ENCODE data around the gene TBC1D16. TPM values are rescaled to one million over a fixed set of nuclear protein-coding genes. Genes with fewer than 3 reads are reported as not detected.
A peak's percentile ranks its signal among the peaks of the same experiment; 100 is the strongest.

Gene TBC1D16
- polyA plus RNA-seq, 2 donors = 2.4 to 3.8 TPM

DNA sequence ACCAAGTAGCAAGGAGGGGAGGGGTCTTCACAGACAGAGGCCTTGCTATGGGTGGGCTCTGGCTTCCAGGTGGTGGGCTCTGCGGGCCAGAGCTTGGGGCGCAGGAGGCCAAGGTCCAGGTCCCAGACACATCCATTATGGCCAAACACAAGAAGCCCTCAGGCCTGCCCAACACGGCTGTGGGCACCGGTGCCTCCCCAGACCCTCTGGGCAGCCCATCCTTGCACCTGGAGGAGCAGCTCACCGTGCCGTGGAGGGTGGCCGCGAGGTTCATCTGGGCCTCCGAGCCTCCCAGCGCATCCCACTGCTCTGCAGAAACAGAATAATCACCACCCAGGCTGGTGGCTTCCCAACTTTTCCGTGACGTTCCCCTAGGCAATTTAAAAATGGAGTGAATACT lies 55.9 kb downstream of the TBC1D16 start:
- H3K4me3 ChIP-seq (ENCODE audit: low read depth in 1 of 2, low read length in 2 of 2) = no peak overlapping the region
- peaks cover 0 to 6% of the 10 kb centered on the region in 2 donors for H3K36me3 ChIP-seq (ENCODE audit: control insufficient read depth in 2 of 2, insufficient read depth in 2 of 2, low read length in 1 of 2)
- peaks cover 0 to 4% of the 10 kb centered on the region in 2 donors for H3K4me1 ChIP-seq (ENCODE audit: control insufficient read depth in 2 of 2, insufficient read depth in 2 of 2, low read length in 1 of 2)
- no peak overlapping the region for H3K27ac ChIP-seq (ENCODE audit: low read depth in 2 of 2, low read length in 1 of 2)
- H3K9me3 ChIP-seq (ENCODE audit: control insufficient read depth in 2 of 2, insufficient read depth in 1 of 2, low read depth in 1 of 2, low read length in 1 of 2) = no peaks in the 10 kb centered on the region
- WGBS, 2 donors = 93 to 94% methylated on average over 12 of the region's 12 CpGs
- no peaks in the 10 kb centered on the region for H3K27me3 ChIP-seq (ENCODE audit: control insufficient read depth in 1 of 2, insufficient read depth in 2 of 2, low read length in 2 of 2)

DNA sequence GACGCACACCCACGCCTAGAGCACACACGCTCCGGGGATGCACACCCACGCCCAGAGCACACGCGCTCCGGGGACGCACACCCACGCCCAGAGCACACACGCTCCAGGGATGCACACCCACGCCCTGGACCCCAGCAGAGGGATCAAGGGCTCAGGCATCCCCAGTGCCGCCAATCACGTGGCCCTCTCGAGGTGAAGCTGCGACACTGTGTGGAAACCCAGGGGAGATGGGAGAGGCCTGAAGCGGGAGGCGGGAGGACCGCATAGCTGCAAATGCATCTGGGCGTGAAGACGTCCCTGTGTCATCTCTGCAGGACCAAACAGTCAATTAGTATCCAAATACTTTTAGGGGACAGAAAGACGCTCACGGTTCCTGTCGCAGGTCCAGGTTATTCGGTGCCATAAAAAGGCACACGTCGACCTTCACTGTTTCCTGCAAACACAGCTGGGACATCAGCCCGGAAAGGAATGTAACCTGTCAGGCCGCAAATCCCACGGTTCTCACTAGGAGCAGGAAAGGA lies 56.4 kb downstream of the TBC1D16 start:
- H3K9me3 ChIP-seq (ENCODE audit: control insufficient read depth in 2 of 2, insufficient read depth in 1 of 2, low read depth in 1 of 2, low read length in 1 of 2) = no peaks in the 10 kb centered on the region
- 83 to 88% methylated on average over 30 of the region's 30 CpGs for WGBS, 2 donors
- H3K27ac ChIP-seq (ENCODE audit: low read depth in 2 of 2, low read length in 1 of 2) = no peak overlapping the region
- no peaks in the 10 kb centered on the region for H3K27me3 ChIP-seq (ENCODE audit: control insufficient read depth in 1 of 2, insufficient read depth in 2 of 2, low read length in 2 of 2)
- H3K4me1 ChIP-seq (ENCODE audit: control insufficient read depth in 2 of 2, insufficient read depth in 2 of 2, low read length in 1 of 2) = peaks cover 0 to 6% of the 10 kb centered on the region in 2 donors
- no peak overlapping the region for H3K4me3 ChIP-seq (ENCODE audit: low read depth in 1 of 2, low read length in 2 of 2)
- H3K36me3 ChIP-seq (ENCODE audit: control insufficient read depth in 2 of 2, insufficient read depth in 2 of 2, low read length in 1 of 2) = peaks cover 0 to 6% of the 10 kb centered on the region in 2 donors

DNA sequence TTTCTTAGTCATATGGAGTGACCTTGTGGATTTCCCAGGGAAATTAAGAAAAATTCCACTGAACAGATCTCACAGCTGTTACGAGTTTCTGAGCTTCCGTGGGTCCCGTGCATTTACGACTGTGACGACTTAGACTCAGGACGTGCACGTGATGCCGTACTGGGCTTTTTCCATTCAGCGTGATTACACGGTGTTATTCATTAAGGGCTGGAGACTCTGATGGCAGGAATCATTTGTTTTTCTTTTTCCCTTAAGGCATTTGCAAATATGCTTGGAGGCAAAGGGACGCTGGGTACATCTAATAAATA lies 57.2 kb downstream of the TBC1D16 start:
- Histone ChIP-seq H3K4me1 (ENCODE audit: control insufficient read depth in 2 of 2, insufficient read depth in 2 of 2, low read length in 1 of 2) (peaks cover 0 to 6% of the 10 kb centered on the region in 2 donors), H3K4me3 (ENCODE audit: low read depth in 1 of 2, low read length in 2 of 2) (no peak overlapping the region), H3K27me3 (ENCODE audit: control insufficient read depth in 1 of 2, insufficient read depth in 2 of 2, low read length in 2 of 2) (no peaks in the 10 kb centered on the region), H3K36me3 (ENCODE audit: control insufficient read depth in 2 of 2, insufficient read depth in 2 of 2, low read length in 1 of 2) (peaks cover 0 to 6% of the 10 kb centered on the region in 2 donors), H3K27ac (ENCODE audit: low read depth in 2 of 2, low read length in 1 of 2) (no peak overlapping the region), H3K9me3 (ENCODE audit: control insufficient read depth in 2 of 2, insufficient read depth in 1 of 2, low read depth in 1 of 2, low read length in 1 of 2) (no peaks in the 10 kb centered on the region)
- WGBS, 2 donors = 88 to 89% methylated on average over 11 of the region's 11 CpGs

DNA sequence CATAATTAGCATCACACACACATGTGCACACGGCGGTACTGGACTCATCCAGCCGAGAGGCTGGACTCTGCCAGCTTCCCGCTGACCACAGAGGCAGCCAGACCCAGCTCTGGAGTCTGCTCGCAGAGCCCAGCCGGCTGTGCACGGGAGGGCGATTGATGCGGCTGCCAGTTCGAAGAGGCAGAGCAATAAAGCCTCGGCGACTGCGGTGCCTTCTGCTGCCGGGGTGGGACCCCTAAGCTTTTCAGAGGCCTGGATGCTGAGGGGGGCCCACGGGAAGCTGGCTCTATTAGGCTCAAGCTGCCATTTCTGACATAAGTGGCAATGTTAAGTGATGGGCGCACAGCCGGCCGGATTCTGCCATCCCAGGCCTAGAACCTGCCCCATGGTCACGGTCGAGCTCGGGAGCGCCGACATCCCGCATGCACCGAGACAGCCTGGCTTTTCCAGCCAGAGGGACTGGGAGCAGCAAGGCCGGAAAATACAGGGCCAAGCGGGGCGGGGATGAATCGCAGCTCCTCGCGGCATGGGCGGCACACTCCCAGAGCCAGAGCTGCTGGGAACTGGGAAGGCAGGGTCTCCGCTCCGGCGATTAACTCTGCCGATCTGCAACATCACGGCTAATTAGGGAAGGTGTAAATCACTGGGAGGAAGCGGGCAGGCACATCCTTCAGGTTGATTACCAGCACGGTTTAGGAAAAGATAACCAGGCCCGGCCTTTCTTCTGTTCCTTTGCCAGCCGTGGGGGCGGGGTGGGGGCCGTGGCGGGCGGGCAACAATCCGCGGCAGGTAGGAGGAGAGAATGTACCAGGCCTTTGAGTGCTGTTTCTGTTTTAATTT lies 57.7 kb downstream of the TBC1D16 start:
- Histone ChIP-seq H3K27me3 (ENCODE audit: control insufficient read depth in 1 of 2, insufficient read depth in 2 of 2, low read length in 2 of 2) (no peaks in the 10 kb centered on the region), H3K36me3 (ENCODE audit: control insufficient read depth in 2 of 2, insufficient read depth in 2 of 2, low read length in 1 of 2) (peaks cover 0 to 6% of the 10 kb centered on the region in 2 donors), H3K4me1 (ENCODE audit: control insufficient read depth in 2 of 2, insufficient read depth in 2 of 2, low read length in 1 of 2) (peaks cover 0 to 6% of the 10 kb centered on the region in 2 donors), H3K9me3 (ENCODE audit: control insufficient read depth in 2 of 2, insufficient read depth in 1 of 2, low read depth in 1 of 2, low read length in 1 of 2) (no peaks in the 10 kb centered on the region), H3K27ac (ENCODE audit: low read depth in 2 of 2, low read length in 1 of 2) (no peak overlapping the region), H3K4me3 (ENCODE audit: low read depth in 1 of 2, low read length in 2 of 2) (no peak overlapping the region)
- WGBS, 2 donors = 89 to 92% methylated on average over 47 of the region's 47 CpGs

DNA sequence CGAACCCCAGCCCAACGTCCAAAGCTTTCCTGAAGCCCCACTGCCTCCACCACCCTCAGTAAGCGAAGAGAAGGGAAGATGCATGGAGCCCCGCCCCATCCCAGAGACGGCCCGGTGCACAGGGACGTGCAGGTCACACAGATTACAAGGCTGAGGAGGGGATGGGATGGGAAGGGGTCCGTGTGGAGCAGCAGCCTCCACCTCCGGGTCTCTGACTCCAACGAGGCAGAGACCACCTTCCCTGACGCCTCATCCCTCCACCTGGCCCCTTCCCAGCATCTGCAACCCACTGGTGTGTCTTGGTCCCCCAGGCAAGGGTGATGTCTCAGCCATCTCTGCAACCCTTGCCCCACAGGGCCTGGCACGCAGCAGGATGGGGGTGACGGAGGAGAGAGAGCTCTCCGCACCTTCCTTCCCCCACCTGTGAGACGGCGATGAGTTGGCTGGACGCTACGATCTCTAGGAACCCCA lies 58.5 kb downstream of the TBC1D16 start:
- H3K36me3 ChIP-seq (ENCODE audit: control insufficient read depth in 2 of 2, insufficient read depth in 2 of 2, low read length in 1 of 2) = peaks cover 0 to 9% of the 10 kb centered on the region in 2 donors
- peaks cover 0 to 6% of the 10 kb centered on the region in 2 donors for H3K4me1 ChIP-seq (ENCODE audit: control insufficient read depth in 2 of 2, insufficient read depth in 2 of 2, low read length in 1 of 2)
- no peaks in the 10 kb centered on the region for H3K9me3 ChIP-seq (ENCODE audit: control insufficient read depth in 2 of 2, insufficient read depth in 1 of 2, low read depth in 1 of 2, low read length in 1 of 2)
- H3K27ac ChIP-seq (ENCODE audit: low read depth in 2 of 2, low read length in 1 of 2) = no peak overlapping the region
- H3K4me3 ChIP-seq (ENCODE audit: low read depth in 1 of 2, low read length in 2 of 2) = no peak overlapping the region
- H3K27me3 ChIP-seq (ENCODE audit: control insufficient read depth in 1 of 2, insufficient read depth in 2 of 2, low read length in 2 of 2) = no peaks in the 10 kb centered on the region
- 90 to 92% methylated on average over 18 of the region's 18 CpGs for WGBS, 2 donors

DNA sequence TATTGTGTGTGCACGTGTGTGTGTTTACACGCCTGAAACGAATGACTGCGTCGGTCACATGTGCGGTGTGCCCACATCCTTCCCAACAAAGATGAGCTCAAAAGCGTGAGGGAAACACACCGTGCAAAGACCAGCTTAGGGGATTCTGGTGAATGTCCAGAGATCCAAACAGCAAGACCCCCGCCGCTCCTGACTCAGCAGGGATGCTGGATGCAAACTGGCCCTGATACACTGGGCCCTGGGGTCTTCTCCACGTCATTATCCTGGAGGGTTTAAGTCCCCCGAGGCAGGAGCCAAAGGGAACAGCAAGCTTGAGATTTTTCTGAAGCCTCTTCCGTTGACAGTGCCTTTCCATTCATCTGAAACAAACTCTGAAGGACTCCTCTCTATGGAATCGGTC lies 59.2 kb downstream of the TBC1D16 start:
- H3K36me3 ChIP-seq (ENCODE audit: control insufficient read depth in 2 of 2, insufficient read depth in 2 of 2, low read length in 1 of 2) = peaks cover 0 to 9% of the 10 kb centered on the region in 2 donors
- H3K27me3 ChIP-seq (ENCODE audit: control insufficient read depth in 1 of 2, insufficient read depth in 2 of 2, low read length in 2 of 2) = no peaks in the 10 kb centered on the region
- no peak overlapping the region for H3K4me3 ChIP-seq (ENCODE audit: low read depth in 1 of 2, low read length in 2 of 2)
- 93 to 94% methylated on average over 14 of the region's 14 CpGs for WGBS, 2 donors
- H3K9me3 ChIP-seq (ENCODE audit: control insufficient read depth in 2 of 2, insufficient read depth in 1 of 2, low read depth in 1 of 2, low read length in 1 of 2) = no peaks in the 10 kb centered on the region
- H3K27ac ChIP-seq (ENCODE audit: low read depth in 2 of 2, low read length in 1 of 2) = no peak overlapping the region
- H3K4me1 ChIP-seq (ENCODE audit: control insufficient read depth in 2 of 2, insufficient read depth in 2 of 2, low read length in 1 of 2) = peaks cover 0 to 6% of the 10 kb centered on the region in 2 donors

DNA sequence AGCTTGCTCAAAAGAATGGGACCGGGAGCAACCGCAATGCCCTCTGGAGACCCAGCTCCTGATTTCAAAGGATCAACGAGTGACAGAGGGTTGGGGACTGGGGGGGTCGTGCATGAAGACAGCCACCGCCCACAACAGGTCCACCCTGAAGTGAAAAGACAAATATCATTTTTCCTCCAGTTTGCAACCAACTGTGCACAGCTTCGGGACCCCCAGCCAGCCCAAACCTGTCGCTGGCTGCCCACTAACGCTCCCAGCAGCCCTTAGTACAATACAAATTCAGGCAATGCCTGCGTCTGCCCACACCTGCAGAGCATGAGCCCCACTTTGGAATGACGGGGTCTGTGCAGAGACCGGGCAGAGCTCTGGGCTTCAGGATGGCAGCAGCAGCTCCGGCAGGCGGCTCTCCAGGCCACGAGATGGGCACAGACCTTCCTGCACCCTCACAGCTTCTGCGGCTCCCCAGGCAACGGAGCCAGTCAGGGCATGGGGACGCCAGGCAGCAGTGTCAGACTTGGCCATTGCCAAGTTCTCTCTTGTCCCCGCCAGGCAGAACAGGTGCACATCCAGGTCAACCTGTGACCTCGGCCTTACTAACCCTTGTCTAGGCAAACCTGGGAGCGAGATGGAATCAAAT lies 60.1 kb downstream of the TBC1D16 start:
- H3K9me3 ChIP-seq (ENCODE audit: control insufficient read depth in 2 of 2, insufficient read depth in 1 of 2, low read depth in 1 of 2, low read length in 1 of 2) = no peaks in the 10 kb centered on the region
- H3K4me3 ChIP-seq (ENCODE audit: low read depth in 1 of 2, low read length in 2 of 2) = no peak overlapping the region
- H3K27ac ChIP-seq (ENCODE audit: low read depth in 2 of 2, low read length in 1 of 2) = peak overlapping the region in 1 of 2 donors; percentile 17
- H3K27me3 ChIP-seq (ENCODE audit: control insufficient read depth in 1 of 2, insufficient read depth in 2 of 2, low read length in 2 of 2) = no peaks in the 10 kb centered on the region
- 86 to 91% methylated on average over 20 of the region's 20 CpGs for WGBS, 2 donors
- peaks cover 0 to 9% of the 10 kb centered on the region in 2 donors for H3K36me3 ChIP-seq (ENCODE audit: control insufficient read depth in 2 of 2, insufficient read depth in 2 of 2, low read length in 1 of 2)
- H3K4me1 ChIP-seq (ENCODE audit: control insufficient read depth in 2 of 2, insufficient read depth in 2 of 2, low read length in 1 of 2) = peaks cover 0 to 6% of the 10 kb centered on the region in 2 donors

DNA sequence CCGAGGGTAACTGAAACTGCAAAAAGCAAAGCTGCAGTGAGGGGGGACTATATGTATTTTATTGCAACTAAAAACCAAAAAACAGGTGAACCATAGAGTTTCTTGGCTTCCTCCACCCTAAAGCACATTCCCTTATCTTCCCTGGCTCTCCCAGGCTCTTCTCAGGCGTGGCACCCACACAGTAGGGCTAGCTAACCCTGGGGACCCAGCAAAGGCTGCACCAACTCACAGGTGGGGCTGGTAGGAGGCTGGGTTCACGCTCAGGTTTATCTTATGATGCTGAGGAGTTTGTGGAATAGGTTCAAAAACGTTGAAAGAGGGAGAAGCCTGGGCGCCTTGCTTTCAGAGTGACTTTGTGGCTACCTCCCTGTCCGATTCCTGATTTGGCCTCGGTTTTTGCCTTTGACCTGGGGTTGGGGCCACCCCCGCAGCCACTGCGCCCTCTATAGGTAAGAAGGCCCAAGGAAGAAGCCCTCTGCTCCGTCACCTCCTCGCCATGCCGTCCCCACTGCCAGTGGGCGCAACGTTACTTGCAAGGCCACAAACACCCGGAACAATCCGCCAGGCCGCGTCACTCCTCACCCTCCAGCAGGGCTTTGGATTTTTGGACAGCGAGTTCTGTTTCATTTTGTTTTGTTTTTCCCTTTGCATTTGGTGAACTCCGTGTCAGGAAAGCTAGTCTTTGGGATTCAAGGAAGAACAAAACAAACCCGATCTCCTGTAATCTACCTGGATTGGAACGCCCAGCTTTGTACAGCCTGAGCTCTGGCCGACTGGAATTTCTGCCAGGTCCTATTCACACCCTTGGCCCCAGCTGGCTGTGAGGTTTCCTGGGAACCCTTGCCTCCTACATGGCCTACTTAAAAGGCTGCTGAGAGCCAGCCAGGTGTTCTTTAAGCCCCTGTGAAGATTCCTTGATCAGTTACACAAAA lies 60.8 kb downstream of the TBC1D16 start:
- WGBS, 2 donors = 54 to 62% methylated on average over 23 of the region's 23 CpGs
- Histone ChIP-seq H3K4me3 (ENCODE audit: low read depth in 1 of 2, low read length in 2 of 2) (no peak overlapping the region), H3K27ac (ENCODE audit: low read depth in 2 of 2, low read length in 1 of 2) (peak overlapping the region; percentile 6 to 17), H3K4me1 (ENCODE audit: control insufficient read depth in 2 of 2, insufficient read depth in 2 of 2, low read length in 1 of 2) (peaks cover 0 to 6% of the 10 kb centered on the region in 2 donors), H3K36me3 (ENCODE audit: control insufficient read depth in 2 of 2, insufficient read depth in 2 of 2, low read length in 1 of 2) (peaks cover 0 to 9% of the 10 kb centered on the region in 2 donors), H3K9me3 (ENCODE audit: control insufficient read depth in 2 of 2, insufficient read depth in 1 of 2, low read depth in 1 of 2, low read length in 1 of 2) (no peaks in the 10 kb centered on the region), H3K27me3 (ENCODE audit: control insufficient read depth in 1 of 2, insufficient read depth in 2 of 2, low read length in 2 of 2) (no peaks in the 10 kb centered on the region)

DNA sequence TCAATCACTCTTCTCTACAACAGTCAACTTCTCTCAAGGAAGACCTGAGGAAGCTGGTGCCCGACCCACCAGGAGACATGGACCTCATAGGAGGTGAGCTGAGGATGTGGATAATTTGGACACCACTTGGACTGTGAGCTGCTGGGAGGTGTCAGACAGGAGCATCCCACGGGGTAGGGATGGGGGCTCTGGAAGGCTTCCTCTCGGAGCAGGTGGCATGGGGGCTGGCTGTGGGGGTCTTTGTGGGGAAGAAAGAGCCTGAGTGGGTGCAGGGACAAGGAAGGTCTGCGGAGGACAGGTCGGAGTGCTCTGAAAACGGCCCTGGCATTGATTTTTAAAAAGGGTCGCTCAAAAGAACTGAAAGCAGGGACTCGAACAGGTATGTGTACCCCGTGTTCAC lies 64.0 kb downstream of the TBC1D16 start:
- no peaks in the 10 kb centered on the region for H3K9me3 ChIP-seq (ENCODE audit: control insufficient read depth in 2 of 2, insufficient read depth in 1 of 2, low read depth in 1 of 2, low read length in 1 of 2)
- no peak overlapping the region for H3K4me3 ChIP-seq (ENCODE audit: low read depth in 1 of 2, low read length in 2 of 2)
- no peaks in the 10 kb centered on the region for H3K27me3 ChIP-seq (ENCODE audit: control insufficient read depth in 1 of 2, insufficient read depth in 2 of 2, low read length in 2 of 2)
- H3K4me1 ChIP-seq (ENCODE audit: control insufficient read depth in 2 of 2, insufficient read depth in 2 of 2, low read length in 1 of 2) = peaks cover 0 to 6% of the 10 kb centered on the region in 2 donors
- H3K36me3 ChIP-seq (ENCODE audit: control insufficient read depth in 2 of 2, insufficient read depth in 2 of 2, low read length in 1 of 2) = peaks cover 0 to 4% of the 10 kb centered on the region in 2 donors
- 92% methylated on average over 9 of the region's 9 CpGs for WGBS, 2 donors
- H3K27ac ChIP-seq (ENCODE audit: low read depth in 2 of 2, low read length in 1 of 2) = no peak overlapping the region

All from esophagus (tissue), 2 donors.